GM12892 (cell line): ENCODE data around the gene AGPAT2.

Source experiments
- POLR2A ChIP-seq: IDR thresholded peaks from 2 replicates; pipeline ENCODE4 v1.6.1; 2011; ENCODE audit warnings: low read depth, low read length, control low read depth
- POLR2AphosphoS5 ChIP-seq: IDR thresholded peaks from 2 replicates; pipeline ENCODE4 v1.6.1; 2011; ENCODE audit warnings: low read depth, low read length, control low read depth
- TAF1 ChIP-seq: IDR thresholded peaks from 2 replicates; pipeline ENCODE4 v1.6.1; 2011; ENCODE audit warnings: low read depth, mild to moderate bottlenecking, control low read depth, low read length, borderline replicate concordance

GRCh38 chr9:136734837-136735496 is 47.7 kb upstream of the AGPAT2 start:
- TF ChIP-seq POLR2A, result no peak
- no peak for TF ChIP-seq POLR2AphosphoS5
- TF ChIP-seq TAF1, result no peak
